ENCODE data around the gene ENPP3. TPM values are rescaled to one million over a fixed set of nuclear protein-coding genes. Genes with fewer than 3 reads are reported as not detected.
A peak's percentile ranks its signal among the peaks of the same experiment; 100 is the strongest.

The ENPP3 gene
- total and polyA plus RNA-seq, 2 of the 13 experiments (the other 11 are each of a cell fraction or from before 2014, with no cell fraction given) = 40.0 to 75.4 TPM

DNA sequence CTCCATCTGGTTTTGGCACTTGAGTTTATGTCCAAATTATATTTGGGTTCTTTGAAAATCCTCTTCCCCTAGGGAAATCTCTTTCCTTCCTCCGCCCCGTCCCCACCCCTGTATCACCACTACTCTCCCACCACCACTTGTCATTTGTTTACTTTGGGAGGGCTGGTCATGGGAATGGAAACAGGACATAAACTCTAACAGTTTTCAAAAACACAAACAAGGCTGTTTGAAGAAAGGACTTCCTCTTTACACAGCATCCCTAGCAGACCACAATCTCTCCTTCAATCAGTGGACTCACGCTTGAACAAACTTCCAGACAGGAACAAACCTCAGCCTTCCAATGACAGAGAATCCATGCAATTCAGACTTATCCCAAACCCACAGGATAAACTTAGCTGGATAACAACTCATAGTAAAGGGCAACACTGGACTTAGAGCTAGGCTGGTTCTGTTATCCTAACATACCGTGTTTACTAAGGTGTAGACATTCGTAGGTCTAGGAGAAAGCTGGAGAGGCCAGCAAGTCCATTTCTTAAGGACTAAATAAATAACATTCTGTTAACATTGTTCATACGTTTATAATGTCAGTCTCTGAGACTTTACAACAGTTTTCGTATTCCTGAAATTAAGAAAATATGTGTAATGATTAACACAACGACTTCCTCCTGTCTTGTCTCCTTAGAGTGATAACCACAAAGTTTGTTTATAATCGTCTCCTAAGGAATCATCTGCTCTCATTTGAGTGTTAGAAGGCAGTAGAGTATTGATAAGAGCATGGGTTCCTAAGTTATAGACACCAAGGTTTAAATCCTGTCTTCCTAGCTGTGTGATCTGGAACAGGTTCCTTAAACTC is 117.8 kb downstream of the ENPP3 start (continued):
- TF ChIP-seq NBN (conservative IDR thresholded peaks at IDR 0.05) (no peak), ZNF205 (CRISPR knock-in tag; IDR thresholded peaks at IDR 0.05) (peak; percentile 52; the same call in 1 of the 2 replicates), ATM (IDR thresholded peaks at IDR 0.05; ENCODE audit: borderline replicate concordance) (no peak), DPF2 (CRISPR knock-in tag; IDR thresholded peaks at IDR 0.05; ENCODE audit: borderline replicate concordance, low read depth) (peak; percentile 98), KLF13 (CRISPR knock-in tag; IDR thresholded peaks at IDR 0.05) (no peak), ZNF83 (CRISPR knock-in tag; IDR thresholded peaks at IDR 0.05; ENCODE audit: borderline replicate concordance) (no peak), NCOR1 (IDR thresholded peaks at IDR 0.05; ENCODE audit: borderline replicate concordance, low read length) (peak; percentile 44; the same call in 1 of the 2 replicates), ZNF605 (CRISPR knock-in tag; IDR thresholded peaks at IDR 0.05) (peak; percentile 81; the same call in 1 of the 2 replicates), CCAR2 (optimal IDR thresholded peaks at IDR 0.05; ENCODE audit: low read depth, low read length) (peak; percentile 63), ZNF292 (CRISPR knock-in tag; IDR thresholded peaks at IDR 0.05; ENCODE audit: borderline replicate concordance, low read depth) (peak; percentile 67; the same call in 1 of the 2 replicates), JUN (CRISPR knock-in tag; IDR thresholded peaks at IDR 0.05) (peak; percentile 83), NFATC3 (CRISPR knock-in tag; IDR thresholded peaks at IDR 0.05) (0 out of 2 replicates have a peak, but pooled peaks have one; percentile 33), ETV6 (CRISPR knock-in tag; conservative IDR thresholded peaks at IDR 0.05) (peak; percentile 87; the same call in 1 of the 2 replicates), HOXD1 (CRISPR knock-in tag; IDR thresholded peaks at IDR 0.05) (peak; percentile 79; the same call in 1 of the 2 replicates), ARID2 (CRISPR knock-in tag; IDR thresholded peaks at IDR 0.05; ENCODE audit: borderline replicate concordance) (0 out of 2 replicates have a peak, but pooled peaks have one; percentile 23), SNAI1 (CRISPR knock-in tag; IDR thresholded peaks at IDR 0.05; ENCODE audit: borderline replicate concordance) (no peak), KDM6A (CRISPR knock-in tag; IDR thresholded peaks at IDR 0.05; ENCODE audit: low read depth) (peak; percentile 90), SOX13 (IDR thresholded peaks at IDR 0.05) (peak; percentile 84), SOX13 (CRISPR knock-in tag; conservative IDR thresholded peaks at IDR 0.05 in 1 of 2, IDR thresholded peaks at IDR 0.05 in 1 of 2) (peak in 1 of 2 experiments; percentile 90; a peak in 2 of 4 replicates)
- TF ChIP-seq, protein P1, sequence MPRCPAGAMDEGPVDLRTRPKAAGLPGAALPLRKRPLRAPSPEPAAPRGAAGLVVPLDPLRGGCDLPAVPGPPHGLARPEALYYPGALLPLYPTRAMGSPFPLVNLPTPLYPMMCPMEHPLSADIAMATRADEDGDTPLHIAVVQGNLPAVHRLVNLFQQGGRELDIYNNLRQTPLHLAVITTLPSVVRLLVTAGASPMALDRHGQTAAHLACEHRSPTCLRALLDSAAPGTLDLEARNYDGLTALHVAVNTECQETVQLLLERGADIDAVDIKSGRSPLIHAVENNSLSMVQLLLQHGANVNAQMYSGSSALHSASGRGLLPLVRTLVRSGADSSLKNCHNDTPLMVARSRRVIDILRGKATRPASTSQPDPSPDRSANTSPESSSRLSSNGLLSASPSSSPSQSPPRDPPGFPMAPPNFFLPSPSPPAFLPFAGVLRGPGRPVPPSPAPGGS (CRISPR knock-in tag; IDR thresholded peaks at IDR 0.05) = 0 out of 2 replicates have a peak, but pooled peaks have one; percentile 39
- TF ChIP-seq, protein P2, sequence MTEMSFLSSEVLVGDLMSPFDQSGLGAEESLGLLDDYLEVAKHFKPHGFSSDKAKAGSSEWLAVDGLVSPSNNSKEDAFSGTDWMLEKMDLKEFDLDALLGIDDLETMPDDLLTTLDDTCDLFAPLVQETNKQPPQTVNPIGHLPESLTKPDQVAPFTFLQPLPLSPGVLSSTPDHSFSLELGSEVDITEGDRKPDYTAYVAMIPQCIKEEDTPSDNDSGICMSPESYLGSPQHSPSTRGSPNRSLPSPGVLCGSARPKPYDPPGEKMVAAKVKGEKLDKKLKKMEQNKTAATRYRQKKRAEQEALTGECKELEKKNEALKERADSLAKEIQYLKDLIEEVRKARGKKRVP (CRISPR knock-in tag; IDR thresholded peaks at IDR 0.05) = peak in 1 of 2 experiments; percentile 85; a peak in 2 of 4 replicates
- TF ChIP-seq, protein P3, sequence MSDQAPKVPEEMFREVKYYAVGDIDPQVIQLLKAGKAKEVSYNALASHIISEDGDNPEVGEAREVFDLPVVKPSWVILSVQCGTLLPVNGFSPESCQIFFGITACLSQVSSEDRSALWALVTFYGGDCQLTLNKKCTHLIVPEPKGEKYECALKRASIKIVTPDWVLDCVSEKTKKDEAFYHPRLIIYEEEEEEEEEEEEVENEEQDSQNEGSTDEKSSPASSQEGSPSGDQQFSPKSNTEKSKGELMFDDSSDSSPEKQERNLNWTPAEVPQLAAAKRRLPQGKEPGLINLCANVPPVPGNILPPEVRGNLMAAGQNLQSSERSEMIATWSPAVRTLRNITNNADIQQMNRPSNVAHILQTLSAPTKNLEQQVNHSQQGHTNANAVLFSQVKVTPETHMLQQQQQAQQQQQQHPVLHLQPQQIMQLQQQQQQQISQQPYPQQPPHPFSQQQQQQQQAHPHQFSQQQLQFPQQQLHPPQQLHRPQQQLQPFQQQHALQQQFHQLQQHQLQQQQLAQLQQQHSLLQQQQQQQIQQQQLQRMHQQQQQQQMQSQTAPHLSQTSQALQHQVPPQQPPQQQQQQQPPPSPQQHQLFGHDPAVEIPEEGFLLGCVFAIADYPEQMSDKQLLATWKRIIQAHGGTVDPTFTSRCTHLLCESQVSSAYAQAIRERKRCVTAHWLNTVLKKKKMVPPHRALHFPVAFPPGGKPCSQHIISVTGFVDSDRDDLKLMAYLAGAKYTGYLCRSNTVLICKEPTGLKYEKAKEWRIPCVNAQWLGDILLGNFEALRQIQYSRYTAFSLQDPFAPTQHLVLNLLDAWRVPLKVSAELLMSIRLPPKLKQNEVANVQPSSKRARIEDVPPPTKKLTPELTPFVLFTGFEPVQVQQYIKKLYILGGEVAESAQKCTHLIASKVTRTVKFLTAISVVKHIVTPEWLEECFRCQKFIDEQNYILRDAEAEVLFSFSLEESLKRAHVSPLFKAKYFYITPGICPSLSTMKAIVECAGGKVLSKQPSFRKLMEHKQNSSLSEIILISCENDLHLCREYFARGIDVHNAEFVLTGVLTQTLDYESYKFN (CRISPR knock-in tag; conservative IDR thresholded peaks at IDR 0.05) = peak; percentile 99
